Activated naive CD4-positive, alpha-beta T cell treated with anti-CD3 and anti-CD28 coated beads, Interleukin-2, amount 10 ng/mL, durations not matched to agents 7 days and 5 days (primary cell): ENCODE measurements around the gene DCLK2.
A peak's percentile ranks its signal among the peaks of the same experiment; 100 is the strongest.

ENCODE experiments used
- CTCF ChIA-PET: fragments of 350-600 bp; sonication (Branson Sonifier 250); formaldehyde crosslinking; loops from one replicate; lab custom pipeline; 2021; ENCODE audit warnings: antibody characterized with exemption; lab: Charles Lee
- DNase-seq: peaks from one replicate; pipeline ENCODE4 v3.0.0-alpha.2; 2020
- H3K27ac Mint-ChIP-seq: one replicate; pipeline ENCODE4 v1.8.0; 2021; ENCODE audit warnings: mild to moderate bottlenecking, moderate library complexity, mixed read lengths
- H3K27me3 Mint-ChIP-seq: one replicate; pipeline ENCODE4 v1.8.0; 2021; ENCODE audit warnings: mild to moderate bottlenecking, mixed read lengths
- H3K36me3 Mint-ChIP-seq: one replicate; pipeline ENCODE4 v1.8.0; 2021; ENCODE audit warnings: mixed read lengths
- H3K4me1 Mint-ChIP-seq: one replicate; pipeline ENCODE4 v1.8.0; 2021; ENCODE audit warnings: mixed read lengths
- H3K4me3 Mint-ChIP-seq: one replicate; pipeline ENCODE4 v1.8.0; 2021; ENCODE audit warnings: mild to moderate bottlenecking, moderate library complexity, mixed read lengths
- H3K9me3 Mint-ChIP-seq: one replicate; pipeline ENCODE4 v1.8.0; 2021; ENCODE audit warnings: mixed read lengths

DCLK2 gene

GRCh38 chr4:150078041-150078578 lies at the start of gene DCLK2:
TSS of gene DCLK2 (plus strand) at chr4:150078445. CDS start at chr4:150079028, 583 bp downstream.
- H3K4me3 Mint-ChIP-seq: peak within 1 kb of the TSS; percentile 52
- H3K4me1 Mint-ChIP-seq: peaks cover 4% of the 10 kb centered on the region
- H3K36me3 Mint-ChIP-seq: no peaks in the 10 kb centered on the region
- peak; percentile 21 for DNase-seq
- H3K9me3 Mint-ChIP-seq: no peaks in the 10 kb centered on the region
- no peak within 1 kb of the TSS for H3K27ac Mint-ChIP-seq
- CTCF ChIA-PET: no interaction called here
- peaks cover 45% of the 10 kb centered on the region for H3K27me3 Mint-ChIP-seq

DNA sequence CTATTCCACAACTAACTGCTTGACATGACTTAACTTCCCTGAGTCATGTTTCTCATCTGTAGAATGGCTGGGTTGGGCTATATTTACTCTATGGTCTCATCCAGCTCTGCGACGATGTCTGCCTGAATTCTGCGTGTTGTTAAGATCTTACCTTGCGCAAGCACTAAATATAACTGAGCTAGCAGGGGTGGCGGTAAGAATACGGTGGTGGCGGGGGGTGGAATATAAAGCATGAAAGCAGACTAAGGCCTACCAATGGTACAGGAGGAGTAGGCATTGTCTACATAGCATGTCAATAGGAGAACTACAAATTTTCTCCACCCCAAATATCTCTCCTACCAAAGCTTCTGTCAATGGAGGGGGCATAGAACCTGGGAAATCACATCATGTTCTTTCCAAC lies 45.7 kb upstream of the DCLK2 start:
- Mint-ChIP-seq H3K36me3 (no peaks in the 10 kb centered on the region), H3K27me3 (no peaks in the 10 kb centered on the region), H3K4me1 (no peaks in the 10 kb centered on the region), H3K27ac (no peak overlapping the region), H3K4me3 (no peak overlapping the region), H3K9me3 (peaks cover 2% of the 10 kb centered on the region)
- no peak for DNase-seq
- CTCF ChIA-PET: no interaction called here

- no peaks in the 10 kb centered on the region for H3K4me1 Mint-ChIP-seq
- CTCF ChIA-PET: interaction anchor here (0.6 kb wide), 1 partner anchor 210 kb away, joined by 3 read pairs; no protein-coding TSS in a partner anchor
- no peaks in the 10 kb centered on the region for H3K9me3 Mint-ChIP-seq
- no peak for DNase-seq
- no peak overlapping the region for H3K4me3 Mint-ChIP-seq
- H3K36me3 Mint-ChIP-seq: no peaks in the 10 kb centered on the region
- no peaks in the 10 kb centered on the region for H3K27me3 Mint-ChIP-seq
- H3K27ac Mint-ChIP-seq: no peak overlapping the region
Observed at GRCh38 chr4:150033081-150033480, 45.2 kb upstream of the DCLK2 start.

DNA sequence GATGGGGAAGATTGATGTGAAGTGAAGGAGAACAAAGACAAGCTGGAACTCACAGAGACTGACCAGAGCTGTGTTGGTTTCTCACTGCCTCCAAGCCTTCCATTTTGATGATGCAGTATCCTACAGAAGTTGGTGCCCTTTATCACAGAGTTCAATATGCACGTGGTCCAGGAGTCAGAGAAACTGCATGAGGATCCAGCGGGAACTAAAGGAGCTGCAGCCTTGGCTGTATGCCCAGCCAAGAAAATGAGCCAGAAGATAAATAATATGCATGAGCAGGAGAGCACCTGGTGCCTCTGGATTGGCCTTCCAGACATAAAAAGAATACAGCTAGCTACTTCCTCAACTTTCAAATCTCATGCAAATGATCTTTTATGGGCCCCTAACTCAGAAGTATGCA lies 44.3 kb upstream of the DCLK2 start:
- H3K27ac Mint-ChIP-seq: no peak overlapping the region
- no peaks in the 10 kb centered on the region for H3K9me3 Mint-ChIP-seq
- no peaks in the 10 kb centered on the region for H3K4me1 Mint-ChIP-seq
- no peak for DNase-seq
- H3K27me3 Mint-ChIP-seq: no peaks in the 10 kb centered on the region
- no peak overlapping the region for H3K4me3 Mint-ChIP-seq
- no peaks in the 10 kb centered on the region for H3K36me3 Mint-ChIP-seq
- CTCF ChIA-PET: no interaction called here

DNA sequence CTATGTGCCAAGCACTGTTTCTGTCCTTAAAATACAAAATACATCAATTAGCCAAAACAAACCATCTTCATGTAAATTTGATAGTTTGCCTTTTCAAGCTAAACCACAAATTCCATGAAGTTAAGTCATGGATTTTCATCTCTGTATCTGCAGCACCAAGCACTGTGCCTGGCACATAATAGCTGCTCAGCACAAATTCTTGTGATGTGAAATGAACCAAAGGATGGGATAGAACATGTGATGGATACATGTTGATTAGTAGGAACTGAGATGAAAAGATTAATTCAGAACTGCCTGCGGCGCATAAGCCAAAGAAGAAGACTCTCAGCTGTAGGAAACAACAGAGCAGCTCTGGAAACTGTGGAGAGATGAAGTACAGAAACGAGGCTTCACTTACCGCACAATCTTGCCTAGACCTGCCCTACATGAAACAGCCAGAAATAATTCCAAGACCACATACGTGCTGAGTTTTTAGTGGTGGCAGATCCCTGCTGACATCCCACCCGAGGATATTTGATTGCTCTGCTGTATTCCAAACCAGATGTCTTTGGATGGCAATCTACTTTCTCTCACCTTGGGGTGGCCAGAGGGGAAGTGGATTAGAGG lies 40.9 kb upstream of the DCLK2 start:
- DNase-seq: no peak
- Mint-ChIP-seq H3K36me3 (no peaks in the 10 kb centered on the region), H3K9me3 (no peaks in the 10 kb centered on the region), H3K27ac (no peak overlapping the region), H3K27me3 (no peaks in the 10 kb centered on the region), H3K4me1 (no peaks in the 10 kb centered on the region), H3K4me3 (no peak overlapping the region)
- CTCF ChIA-PET: interaction anchor here (1.2 kb wide), 1 partner anchor 27 kb away, joined by 9 read pairs; no protein-coding TSS in a partner anchor

DNA sequence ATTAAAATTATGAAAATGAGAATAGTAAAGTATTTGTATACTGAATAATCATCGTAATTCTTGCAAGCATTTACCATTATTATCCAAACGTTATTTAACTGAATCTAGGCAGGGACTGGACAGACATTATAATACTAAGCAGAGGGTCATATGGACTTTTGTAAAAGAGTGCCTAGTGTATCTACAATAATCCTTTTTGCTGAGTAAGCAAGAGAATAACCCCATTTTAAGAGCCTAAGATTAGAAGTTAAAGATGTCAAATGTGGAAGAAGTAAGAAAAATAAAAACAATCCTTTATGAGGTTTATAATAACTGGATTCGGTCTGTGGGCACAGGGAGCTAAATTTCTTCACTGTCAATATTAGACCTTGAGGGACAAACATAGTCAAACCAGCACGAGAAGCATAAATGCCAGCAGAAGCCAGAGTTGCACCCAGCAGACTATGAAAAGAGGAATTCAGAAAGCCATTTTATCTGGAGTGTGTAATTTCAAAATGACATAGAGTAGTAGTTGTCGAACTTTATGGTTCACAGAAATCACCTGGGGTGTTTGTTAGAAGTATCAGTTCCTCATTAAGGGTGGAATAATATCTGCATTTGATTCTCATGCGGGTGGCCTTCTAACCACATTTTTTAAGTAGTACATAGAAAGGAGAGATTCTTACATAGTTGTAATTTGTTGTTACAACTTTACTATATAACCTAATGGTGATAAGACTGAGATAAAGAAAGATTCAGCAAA lies 39.7 kb upstream of the DCLK2 start:
- H3K4me1 Mint-ChIP-seq: no peaks in the 10 kb centered on the region
- CTCF ChIA-PET: no interaction called here
- H3K9me3 Mint-ChIP-seq: no peaks in the 10 kb centered on the region
- no peaks in the 10 kb centered on the region for H3K36me3 Mint-ChIP-seq
- DNase-seq: no peak
- H3K27me3 Mint-ChIP-seq: no peaks in the 10 kb centered on the region
- H3K4me3 Mint-ChIP-seq: no peak overlapping the region
- H3K27ac Mint-ChIP-seq: no peak overlapping the region

GRCh38 chr4:150039274-150040127 lies 38.7 kb upstream of the DCLK2 start:
- DNase-seq: no peak
- no peaks in the 10 kb centered on the region for H3K27me3 Mint-ChIP-seq
- no peaks in the 10 kb centered on the region for H3K36me3 Mint-ChIP-seq
- no peak overlapping the region for H3K27ac Mint-ChIP-seq
- H3K4me1 Mint-ChIP-seq: no peaks in the 10 kb centered on the region
- no peak overlapping the region for H3K4me3 Mint-ChIP-seq
- CTCF ChIA-PET: no interaction called here
- no peaks in the 10 kb centered on the region for H3K9me3 Mint-ChIP-seq

- Mint-ChIP-seq H3K27ac (no peak overlapping the region), H3K9me3 (no peaks in the 10 kb centered on the region)
- no peak for DNase-seq
Observed at GRCh38 chr4:150044517-150044916, 33.7 kb upstream of the DCLK2 start.

DNA sequence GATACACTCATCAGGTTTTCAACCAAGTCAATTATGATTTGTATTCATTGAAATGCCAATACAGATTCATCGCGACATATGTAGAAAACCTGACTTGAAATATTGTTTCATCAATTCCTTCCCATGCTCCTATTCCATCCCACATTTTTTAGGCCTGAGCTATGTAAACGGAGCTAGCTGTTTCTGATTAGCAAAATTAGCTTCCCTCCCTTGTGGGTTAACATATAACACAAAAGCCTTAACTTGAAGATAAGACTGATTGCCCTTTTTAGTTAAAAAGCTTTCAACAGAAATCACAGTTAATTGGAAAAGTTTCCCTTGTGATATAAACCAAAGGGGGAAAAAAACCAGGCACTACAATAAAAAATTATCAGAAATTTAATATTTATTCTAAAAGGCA lies 32.8 kb upstream of the DCLK2 start:
- no peaks in the 10 kb centered on the region for H3K27me3 Mint-ChIP-seq
- CTCF ChIA-PET: no interaction called here
- H3K9me3 Mint-ChIP-seq: no peaks in the 10 kb centered on the region
- no peak overlapping the region for H3K27ac Mint-ChIP-seq
- no peaks in the 10 kb centered on the region for H3K36me3 Mint-ChIP-seq
- no peaks in the 10 kb centered on the region for H3K4me1 Mint-ChIP-seq
- no peak overlapping the region for H3K4me3 Mint-ChIP-seq
- no peak for DNase-seq

More at GRCh38 chr4:150044517-150044916, 33.7 kb upstream of the DCLK2 start:
- Mint-ChIP-seq H3K36me3 (no peaks in the 10 kb centered on the region), H3K4me1 (no peaks in the 10 kb centered on the region), H3K4me3 (no peak overlapping the region), H3K27me3 (no peaks in the 10 kb centered on the region)
- CTCF ChIA-PET: no interaction called here

DNA sequence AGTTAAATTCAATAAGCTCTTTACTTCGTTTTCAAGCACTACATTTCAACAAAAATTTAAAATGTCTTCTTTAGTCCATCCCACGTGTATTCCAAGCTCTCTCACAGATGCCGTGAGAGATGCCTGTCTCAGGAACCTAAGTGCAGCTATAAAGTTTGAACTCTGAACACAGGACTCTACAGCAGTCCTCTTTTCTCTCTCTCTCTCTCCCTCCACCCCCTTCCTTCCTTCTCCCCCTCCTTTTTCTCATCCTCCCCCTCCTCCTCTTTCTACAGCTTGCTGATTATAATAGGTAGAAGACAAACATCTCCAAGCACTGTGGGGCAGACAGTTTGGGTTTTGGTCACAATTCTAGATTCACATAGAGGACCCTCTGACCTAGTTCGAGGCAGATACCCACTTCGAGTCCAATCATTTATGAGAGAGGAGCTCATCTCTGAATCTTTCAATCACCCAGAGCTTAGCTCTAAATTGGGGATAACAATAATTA lies 31.5 kb upstream of the DCLK2 start:
- CTCF ChIA-PET: interaction anchor here (0.7 kb wide), 1 partner anchor 298 kb away, joined by 4 read pairs; no protein-coding TSS in a partner anchor
- no peak overlapping the region for H3K4me3 Mint-ChIP-seq
- H3K36me3 Mint-ChIP-seq: no peaks in the 10 kb centered on the region
- no peaks in the 10 kb centered on the region for H3K9me3 Mint-ChIP-seq
- no peaks in the 10 kb centered on the region for H3K27me3 Mint-ChIP-seq
- no peak for DNase-seq
- no peaks in the 10 kb centered on the region for H3K4me1 Mint-ChIP-seq
- no peak overlapping the region for H3K27ac Mint-ChIP-seq

GRCh38 chr4:150047546-150047945 lies 30.7 kb upstream of the DCLK2 start:
- CTCF ChIA-PET: interaction anchor here (0.7 kb wide), 1 partner anchor 299 kb away, joined by 4 read pairs; no protein-coding TSS in a partner anchor

GRCh38 chr4:150049682-150050081 lies 28.6 kb upstream of the DCLK2 start:
- Mint-ChIP-seq H3K4me1 (no peaks in the 10 kb centered on the region), H3K9me3 (no peaks in the 10 kb centered on the region), H3K27ac (no peak overlapping the region), H3K36me3 (no peaks in the 10 kb centered on the region), H3K27me3 (no peaks in the 10 kb centered on the region), H3K4me3 (no peak overlapping the region)
- DNase-seq: no peak
- CTCF ChIA-PET: no interaction called here

More at GRCh38 chr4:150047546-150047945, 30.7 kb upstream of the DCLK2 start:
- no peak for DNase-seq
- H3K4me1 Mint-ChIP-seq: no peaks in the 10 kb centered on the region
- no peaks in the 10 kb centered on the region for H3K9me3 Mint-ChIP-seq
- no peaks in the 10 kb centered on the region for H3K27me3 Mint-ChIP-seq
- no peak overlapping the region for H3K27ac Mint-ChIP-seq
- no peak overlapping the region for H3K4me3 Mint-ChIP-seq
- no peaks in the 10 kb centered on the region for H3K36me3 Mint-ChIP-seq

- H3K9me3 Mint-ChIP-seq: no peaks in the 10 kb centered on the region
- DNase-seq: no peak
- no peak overlapping the region for H3K4me3 Mint-ChIP-seq
- no peaks in the 10 kb centered on the region for H3K4me1 Mint-ChIP-seq
- no peaks in the 10 kb centered on the region for H3K27me3 Mint-ChIP-seq
- no peak overlapping the region for H3K27ac Mint-ChIP-seq
- no peaks in the 10 kb centered on the region for H3K36me3 Mint-ChIP-seq
- CTCF ChIA-PET: no interaction called here
Observed at GRCh38 chr4:150050566-150050965, 27.7 kb upstream of the DCLK2 start.

- Mint-ChIP-seq H3K27me3 (no peaks in the 10 kb centered on the region), H3K4me1 (no peaks in the 10 kb centered on the region), H3K4me3 (no peak overlapping the region), H3K36me3 (no peaks in the 10 kb centered on the region), H3K9me3 (no peaks in the 10 kb centered on the region), H3K27ac (no peak overlapping the region)
- DNase-seq: no peak
- CTCF ChIA-PET: no interaction called here
Observed at GRCh38 chr4:150051111-150051510, 27.1 kb upstream of the DCLK2 start.
